GM12878 (cell line): ENCODE measurements around the gene ARHGAP20. TPM values are rescaled to one million over a fixed set of nuclear protein-coding genes. Genes with fewer than 3 reads are reported as not detected.

ENCODE experiments used
- ATAC-seq: fragments of 200-7000 bp; cut with Tn5 transposase; 3 replicates; pipeline ENCODE4 v1.9.1; 2020; ENCODE audit warnings: mild to moderate bottlenecking, moderate library complexity
- BruUV-seq: library from RNA; stranded (reverse); fragments of 400-500 nt; replicated peaks from 2 replicates; lab custom pipeline; 2021; lab: Mats Ljungman, UMichigan
- CTCF ChIA-PET: fragments of 300-600 bp; sonication (Branson Sonifier 250); formaldehyde crosslinking; extraction: SDS; loops from one replicate; lab custom pipeline; 2021; ENCODE audit warnings: inconsistent platforms; lab: Yijun Ruan, JAX
- POLR2A ChIA-PET: fragments of 350-600 bp; formaldehyde crosslinking; extraction: SDS; loops from one replicate; lab custom pipeline; 2021; ENCODE audit warnings: inconsistent platforms; lab: Charles Lee
- RAD21 ChIA-PET: fragments of 300-600 bp; sonication (Branson Sonifier 250); formaldehyde crosslinking; loops from one replicate; lab custom pipeline; 2023; ENCODE audit warnings: antibody characterized with exemption; ENCODE audit not compliant: unreplicated experiment; lab: Charles Lee
- SMC1A ChIA-PET: fragments of 300-600 bp; sonication (Branson Sonifier 250); formaldehyde crosslinking; loops from one replicate; lab custom pipeline; 2023; ENCODE audit not compliant: unreplicated experiment, uncharacterized antibody; lab: Charles Lee
- DNase-seq: peaks from one replicate; pipeline ENCODE4 v3.0.0-alpha.2; 2011; ENCODE audit warnings: low read depth, low spot score
- FAIRE-seq: peaks from 3 replicates; lab custom pipeline; 2011; peaks lifted over from hg19 to GRCh38; lab: Jason Lieb, UNC
- H2AFZ ChIP-seq: 2 replicates; pipeline ENCODE4 v1.6.0; 2011; ENCODE audit warnings: low read depth, low read length, control low read depth; ENCODE audit not compliant: control insufficient read depth
- H3K27ac ChIP-seq: 2 replicates; pipeline ENCODE4 v1.5.1; 2011; ENCODE audit warnings: control low read depth; ENCODE audit not compliant: control insufficient read depth, insufficient read depth
- H3K27me3 ChIP-seq, 2 experiments: replicated peaks in 1 of 2; 2 replicates each; pipeline versions ENCODE4 v1.6.0 to v1.6.1; 2011; ENCODE audit warnings: low read length in 1 of 2; ENCODE audit not compliant: control insufficient read depth in 2 of 2, insufficient read depth in 2 of 2
- H3K36me3 ChIP-seq, 2 experiments: 2 replicates each; pipeline ENCODE4 v1.5.1; 2011; ENCODE audit warnings: low read length in 1 of 2; ENCODE audit not compliant: control insufficient read depth in 2 of 2, insufficient read depth in 2 of 2
- H3K4me1 ChIP-seq: 2 replicates; pipeline ENCODE4 v1.6.1; 2011; ENCODE audit warnings: mild to moderate bottlenecking, low read length, moderate library complexity, mixed read lengths; ENCODE audit not compliant: control insufficient read depth, insufficient read depth
- H3K4me2 ChIP-seq: 2 replicates; pipeline ENCODE4 v1.6.0; 2011; ENCODE audit warnings: control low read depth; ENCODE audit not compliant: control insufficient read depth, insufficient read depth
- H3K4me3 ChIP-seq: fragments of 200-600 bp; sonication (generic); 2 replicates; pipeline ENCODE4 v1.5.1; 2016
- H3K79me2 ChIP-seq: 2 replicates; pipeline ENCODE4 v1.6.0; 2011; ENCODE audit warnings: low read length; ENCODE audit not compliant: control insufficient read depth, insufficient read depth
- H3K9ac ChIP-seq: 2 replicates; pipeline ENCODE4 v1.8.0; 2011; ENCODE audit warnings: low read length, control low read depth, mixed read lengths; ENCODE audit not compliant: control insufficient read depth, insufficient read depth
- H3K9me3 ChIP-seq: replicated peaks from 3 replicates; pipeline ENCODE4 v1.5.1; 2011; ENCODE audit warnings: mild to moderate bottlenecking, low read length; ENCODE audit not compliant: control insufficient read depth, insufficient read depth
- H4K20me1 ChIP-seq: 2 replicates; pipeline ENCODE4 v1.6.0; 2011; ENCODE audit not compliant: control insufficient read depth, insufficient read depth
- BRCA1 ChIP-seq: IDR thresholded peaks from 2 replicates; pipeline ENCODE4 v1.6.1; 2011; ENCODE audit warnings: low read depth, low read length, improper control_type of control experiment
- CUX1 ChIP-seq: IDR thresholded peaks from 2 replicates; pipeline ENCODE4 v1.6.1; 2012; ENCODE audit warnings: improper control_type of control experiment, low read depth, low read length; ENCODE audit not compliant: insufficient replicate concordance
- ELK1 ChIP-seq: IDR thresholded peaks from 2 replicates; pipeline ENCODE4 v1.6.1; 2012; ENCODE audit warnings: low read depth, low read length, improper control_type of control experiment
- EP300 ChIP-seq, 2 experiments: fragments of 150-350 bp in 1 of 2; IDR thresholded peaks; 2 replicates each; pipeline ENCODE4 v1.6.1; 2011 to 2012; ENCODE audit warnings: low read depth in 2 of 2, low read length in 2 of 2, borderline replicate concordance in 1 of 2, improper control_type of control experiment in 1 of 2, inconsistent platforms in 1 of 2; ENCODE audit not compliant: control insufficient read depth in 1 of 2
- IKZF2 ChIP-seq, 2 experiments: fragments of 450-650 bp; IDR thresholded peaks; 2 replicates each; pipeline ENCODE4 v1.6.1; 2017; ENCODE audit warnings: mild to moderate bottlenecking in 2 of 2, moderate library complexity in 2 of 2
- KAT2A ChIP-seq: conservative IDR thresholded peaks from 2 replicates; pipeline ENCODE4 v1.6.1; 2011; ENCODE audit warnings: low read depth, low read length; ENCODE audit not compliant: control insufficient read depth
- MTA3 ChIP-seq: IDR thresholded peaks from 2 replicates; pipeline ENCODE4 v1.6.1; 2012; ENCODE audit warnings: low read length, inconsistent platforms, borderline replicate concordance
- NBN ChIP-seq: fragments of 450-650 bp; IDR thresholded peaks from 2 replicates; pipeline ENCODE4 v1.6.1; 2016
- POLR2AphosphoS2 ChIP-seq: IDR thresholded peaks from 2 replicates; pipeline ENCODE4 v1.6.1; 2011; ENCODE audit warnings: low read depth, mild to moderate bottlenecking, low read length, improper control_type of control experiment, moderate library complexity
- SKIL ChIP-seq: fragments of 450-650 bp; IDR thresholded peaks from 2 replicates; pipeline ENCODE4 v1.6.1; 2017; ENCODE audit warnings: mild to moderate bottlenecking, low read depth, inconsistent platforms; ENCODE audit not compliant: poor library complexity, severe bottlenecking
- SP1 ChIP-seq: IDR thresholded peaks from one replicate; pipeline ENCODE4 v1.6.1; 2011; ENCODE audit warnings: low read depth, low read length
- TCF12 ChIP-seq: IDR thresholded peaks from 2 replicates; pipeline ENCODE4 v1.6.1; 2011; ENCODE audit warnings: low read depth, mild to moderate bottlenecking, low read length
- ZNF384 ChIP-seq: IDR thresholded peaks from 2 replicates; pipeline ENCODE4 v1.6.1; 2012; ENCODE audit warnings: low read depth, mild to moderate bottlenecking, low read length, improper control_type of control experiment, borderline replicate concordance
- WGBS: methylation state at CpG from one replicate; pipeline ENCODE4 v1.1.6; 2016; ENCODE audit warnings: low lambda C conversion rate; ENCODE audit not compliant: insufficient replicate concordance, insufficient coverage; ENCODE audit errors: missing lambda C conversion rate; 5-methylcytosine and 5-hydroxymethylcytosine counted together
- in situ Hi-C: fragments of 300-500 bp; cut with MboI; formaldehyde crosslinking; loops from 9 replicates; pipeline ENCODE4 v1.14.3; 2018; ENCODE audit warnings: mixed read lengths
- intact Hi-C: fragments of 100-400 bp; cut with micrococcal nuclease; formaldehyde crosslinking; loops from one replicate; pipeline ENCODE4 v1.14.2; 2022; ENCODE audit not compliant: unreplicated experiment
- polyA plus RNA-seq, 11 experiments: library from polyadenylated mRNA; depleted of rRNA in 4 of 11; unstranded in 6 of 11; stranded (reverse) in 5 of 11; fragments of >200 nt; fragmentation: Nextera tagmentation in 4 of 11; fragmentation: Illumina TruSeq in 1 of 11; extraction: Ambion mirVana in 4 of 11; extraction: Trizol in 1 of 11; gene quantifications; 1 replicate in 1 of 11; 2 replicates in 10 of 11; pipeline versions ENCODE4 v1.2.1 to v1.2.3, GENCODE V29; 2011 to 2016; ENCODE audit warnings: inconsistent platforms in 2 of 11, missing spikeins in 2 of 11, low read depth in 1 of 11
- total RNA-seq, 4 experiments: library from RNA; depleted of rRNA in 3 of 4; stranded (reverse); fragments of >200 nt in 3 of 4; fragmentation: Illumina TruSeq in 1 of 4; extraction: Trizol in 1 of 4; gene quantifications; 2 replicates each; pipeline versions ENCODE4 v1.2.1 to v1.2.3, GENCODE V29; 2013 to 2021

Gene ARHGAP20
- total and polyA plus RNA-seq, 10 of the 15 experiments (the other 5 are each of a cell fraction or from before 2014, with no cell fraction given), result 0.01 TPM; not detected in 9

- no peaks in the 10 kb centered on the region for H3K79me2 ChIP-seq
- SMC1A ChIA-PET, result no interaction called here
- no peaks in the 10 kb centered on the region for H3K36me3 ChIP-seq
- H3K4me3 ChIP-seq, result no peak overlapping the region
- in situ Hi-C loops, result no loop called here
- no peak overlapping the region for H3K4me2 ChIP-seq
- CTCF ChIA-PET, result no interaction called here
- H4K20me1 ChIP-seq, result no peaks in the 10 kb centered on the region
- RAD21 ChIA-PET, result no interaction called here
- H2AFZ ChIP-seq, result no peak overlapping the region
- DNase-seq (no peak), ATAC-seq (no peak), FAIRE-seq (no peak)
- H3K27me3 ChIP-seq, result no peaks in the 10 kb centered on the region
- POLR2A ChIA-PET, result no interaction called here
- H3K9me3 ChIP-seq, result no peaks in the 10 kb centered on the region
- WGBS, result 90% methylated on average over 2 of the region's 2 CpGs
- no TSS peak for BruUV-seq
- no peaks in the 10 kb centered on the region for H3K4me1 ChIP-seq
- no peak overlapping the region for H3K27ac ChIP-seq
- H3K9ac ChIP-seq, result no peak overlapping the region
- intact Hi-C loops, result no loop called here
- TF ChIP-seq TCF12, result no peak
- TF ChIP-seq BRCA1, result no peak
- TF ChIP-seq EP300 (IDR thresholded peaks at IDR 0.05; ENCODE audit: borderline replicate concordance in 1 of 2, control insufficient read depth in 1 of 2, low read depth in 2 of 2, low read length in 2 of 2), result no peak
- TF ChIP-seq MTA3, result no peak
- no peak for TF ChIP-seq ZNF384
- no peak for TF ChIP-seq ELK1
- no peak for TF ChIP-seq SKIL
- no peak for TF ChIP-seq KAT2A
- no peak for TF ChIP-seq CUX1
- TF ChIP-seq SP1, result no peak
- TF ChIP-seq POLR2AphosphoS2, result no peak
- TF ChIP-seq NBN, result no peak
- TF ChIP-seq IKZF2 (IDR thresholded peaks at IDR 0.05), result no peak
Measured at GRCh38 chr11:110724358-110724757, 12.1 kb upstream of the ARHGAP20 start.
